Measurements from ENCODE around the gene CFAP74.
A peak's percentile ranks its signal among the peaks of the same experiment; 100 is the strongest.

The CFAP74 gene

GRCh38 chr1:1971688-1972087 lies 31.9 kb downstream of the CFAP74 start:
- no peak for DNase-seq (ENCODE audit: low read depth in 2 of 2)

DNA sequence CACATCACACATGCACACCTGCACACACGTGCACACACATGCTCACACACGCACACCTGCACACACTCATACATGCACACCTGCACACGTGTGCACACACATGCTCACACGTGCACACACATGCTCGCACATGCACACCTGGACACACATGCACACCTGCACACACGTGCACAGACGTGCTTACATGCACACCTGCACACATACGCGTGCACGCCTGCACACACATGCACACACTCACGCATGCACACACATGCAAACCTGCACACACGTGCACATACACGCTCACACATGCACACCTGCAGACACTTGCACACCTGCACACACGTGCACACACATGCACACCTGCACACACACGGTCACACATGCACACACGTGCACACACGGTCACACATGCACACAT lies 32.6 kb downstream of the CFAP74 start:
- no peak for DNase-seq (ENCODE audit: low read depth in 2 of 2)

- DNase-seq (ENCODE audit: low read depth in 2 of 2): no peak
Measured at GRCh38 chr1:1969953-1970716, 33.5 kb downstream of the CFAP74 start.

GRCh38 chr1:1969505-1969900 lies 34.1 kb downstream of the CFAP74 start:
- DNase-seq (ENCODE audit: low read depth in 2 of 2): no peak

- DNase-seq (ENCODE audit: low read depth in 2 of 2): no peak
Measured at GRCh38 chr1:1968767-1969504, 34.6 kb downstream of the CFAP74 start.

- DNase-seq (ENCODE audit: low read depth in 2 of 2): no peak
Measured at GRCh38 chr1:1967879-1968278, 35.7 kb downstream of the CFAP74 start.

DNA sequence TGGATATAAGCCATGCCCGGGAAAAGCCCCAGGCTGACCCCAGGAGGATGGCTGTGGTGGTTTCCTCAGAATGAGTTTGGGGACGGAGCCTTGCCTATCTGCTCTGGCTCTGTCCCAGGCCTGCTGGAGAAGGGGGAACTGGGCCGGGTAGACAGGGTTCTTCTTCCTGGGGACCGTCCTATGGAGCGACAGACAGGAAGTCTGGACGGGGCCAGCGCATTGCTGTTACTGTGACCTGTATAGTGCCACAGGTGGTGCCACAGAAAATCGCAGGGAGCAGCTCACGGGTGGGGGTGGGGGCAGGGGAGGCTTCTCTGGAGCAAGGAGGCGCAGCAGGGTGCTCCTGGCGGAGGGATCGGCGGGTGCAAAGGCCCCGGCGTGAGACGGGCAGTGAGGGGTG lies 36.4 kb downstream of the CFAP74 start:
- DNase-seq (ENCODE audit: low read depth in 2 of 2): no peak

DNA sequence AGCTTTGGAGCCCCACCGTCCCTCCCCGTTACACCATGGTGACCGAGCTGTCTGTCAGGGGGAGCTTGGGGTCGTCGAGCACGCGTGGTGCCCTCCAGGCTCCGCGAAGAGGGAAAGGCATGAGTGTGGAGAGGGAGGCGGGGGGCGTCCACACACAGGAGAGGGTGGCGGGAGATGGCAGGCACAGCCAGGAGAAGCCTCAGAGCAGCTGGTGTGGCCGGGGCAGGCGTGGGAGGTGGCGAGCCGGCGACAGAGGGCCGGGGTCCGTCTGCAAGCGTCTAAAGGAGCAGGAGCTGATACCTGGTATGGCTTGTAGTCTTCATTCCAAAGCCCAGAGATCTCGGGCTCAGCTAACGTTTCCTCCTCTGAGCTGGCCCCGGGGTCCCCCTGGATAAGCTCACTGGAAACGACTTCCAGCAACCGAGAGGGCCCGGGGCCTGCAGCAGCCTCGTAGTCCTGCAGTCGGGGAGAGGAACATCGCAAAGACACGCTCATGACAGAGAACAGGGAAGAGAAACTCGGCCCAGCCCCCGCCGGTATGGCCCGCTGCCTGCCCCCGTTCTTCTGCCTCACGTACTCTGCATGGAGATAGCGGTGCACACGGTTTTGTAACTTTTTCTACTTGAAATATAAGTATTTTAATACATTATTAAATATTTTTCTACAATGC lies 37.4 kb downstream of the CFAP74 start:
- DNase-seq (ENCODE audit: low read depth in 2 of 2): no peak

- DNase-seq (ENCODE audit: low read depth in 2 of 2): no peak
Measured at GRCh38 chr1:1965546-1965945, 38.0 kb downstream of the CFAP74 start.

GRCh38 chr1:1964811-1965210 lies 38.8 kb downstream of the CFAP74 start:
- no peak for DNase-seq (ENCODE audit: low read depth in 2 of 2)

DNA sequence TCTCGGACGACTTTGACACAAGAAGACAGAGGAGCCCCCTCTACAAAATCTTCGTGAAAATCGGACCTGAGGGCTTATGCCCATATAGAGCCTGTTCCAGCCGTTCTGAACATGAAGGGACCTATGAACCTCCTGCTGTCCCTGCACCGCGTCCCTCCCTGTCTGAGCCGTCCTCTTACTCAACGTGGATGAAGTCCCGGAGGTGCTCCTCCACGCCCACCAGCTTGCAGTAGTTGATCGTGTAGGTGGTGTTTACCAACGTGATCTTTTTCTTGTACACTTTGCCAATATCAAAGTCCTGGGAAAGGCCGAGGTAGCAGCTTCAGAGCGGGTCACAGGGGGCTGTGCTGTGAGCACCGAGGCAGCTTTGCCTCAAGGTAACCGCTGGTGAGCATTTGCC lies 40.0 kb downstream of the CFAP74 start:
- DNase-seq (ENCODE audit: low read depth in 2 of 2): no peak

DNA sequence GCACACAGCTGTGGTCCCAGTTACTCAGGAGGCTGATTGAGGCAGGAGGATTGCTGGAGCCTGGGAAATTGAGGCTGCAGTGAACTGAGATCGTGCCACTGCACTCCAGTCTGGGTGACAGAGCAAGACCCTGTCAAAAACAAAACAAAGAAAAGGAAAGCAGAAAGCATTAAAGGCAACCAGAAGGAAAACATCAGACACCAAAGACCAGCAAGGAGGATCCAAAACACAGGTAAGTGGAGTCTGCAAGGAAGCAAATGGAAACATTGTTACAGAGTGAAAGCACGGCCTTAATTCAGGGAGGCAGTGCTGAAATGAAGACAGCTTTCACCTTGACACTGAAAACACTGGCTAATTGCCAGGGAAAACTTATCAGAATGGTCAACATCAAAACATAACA lies 40.8 kb downstream of the CFAP74 start:
- no peak for DNase-seq (ENCODE audit: low read depth in 2 of 2)

GRCh38 chr1:1960480-1961196 lies 42.9 kb downstream of the CFAP74 start:
- DNase-seq (ENCODE audit: low read depth in 2 of 2): no peak

GRCh38 chr1:1959840-1960479 lies 43.6 kb downstream of the CFAP74 start:
- DNase-seq (ENCODE audit: low read depth in 2 of 2): peak; percentile 21 to 23

DNA sequence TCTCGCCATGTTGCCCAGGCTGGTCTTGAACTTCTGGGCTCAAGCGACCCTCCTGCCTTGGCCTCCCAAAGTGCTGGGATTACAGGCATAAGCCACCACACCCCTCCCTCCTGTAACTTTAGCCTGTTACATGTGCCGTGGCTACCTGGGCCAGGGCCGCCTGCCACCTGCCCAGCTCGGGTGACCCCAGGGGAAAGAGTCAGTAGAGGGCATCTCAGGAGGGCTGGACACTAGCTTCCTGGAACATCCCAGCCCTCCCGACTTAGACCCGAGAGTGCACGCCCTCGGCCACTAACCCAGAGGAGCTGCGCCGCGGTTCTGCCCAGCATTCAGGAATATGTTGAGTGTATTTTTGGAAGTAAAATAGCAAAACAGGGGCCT lies 44.1 kb downstream of the CFAP74 start:
- DNase-seq (ENCODE audit: low read depth in 2 of 2): no peak

DNA sequence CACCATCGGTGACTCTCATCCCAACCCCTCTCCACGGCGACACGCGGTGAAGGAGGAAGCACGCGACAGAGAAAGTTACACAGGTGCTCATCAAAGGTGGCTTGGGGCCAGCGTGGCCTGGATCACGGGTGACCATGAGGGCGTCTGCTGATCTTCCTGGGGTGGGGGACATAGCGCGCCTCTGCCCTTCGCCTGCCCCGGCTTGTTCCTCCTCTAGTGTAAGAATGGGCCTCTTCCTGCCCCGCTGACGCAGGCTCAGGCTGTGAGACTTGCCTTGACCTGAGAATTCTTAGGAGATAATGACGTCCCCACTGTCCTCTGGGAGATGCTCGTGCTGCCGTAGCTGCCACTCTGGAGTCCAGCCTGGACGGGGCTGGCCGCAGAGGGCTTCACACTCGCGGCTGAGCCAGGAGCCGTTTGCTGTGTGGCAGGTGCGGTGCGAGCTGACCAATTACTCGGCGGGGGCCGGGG lies 45.5 kb downstream of the CFAP74 start:
- no peak for DNase-seq (ENCODE audit: low read depth in 2 of 2)

DNA sequence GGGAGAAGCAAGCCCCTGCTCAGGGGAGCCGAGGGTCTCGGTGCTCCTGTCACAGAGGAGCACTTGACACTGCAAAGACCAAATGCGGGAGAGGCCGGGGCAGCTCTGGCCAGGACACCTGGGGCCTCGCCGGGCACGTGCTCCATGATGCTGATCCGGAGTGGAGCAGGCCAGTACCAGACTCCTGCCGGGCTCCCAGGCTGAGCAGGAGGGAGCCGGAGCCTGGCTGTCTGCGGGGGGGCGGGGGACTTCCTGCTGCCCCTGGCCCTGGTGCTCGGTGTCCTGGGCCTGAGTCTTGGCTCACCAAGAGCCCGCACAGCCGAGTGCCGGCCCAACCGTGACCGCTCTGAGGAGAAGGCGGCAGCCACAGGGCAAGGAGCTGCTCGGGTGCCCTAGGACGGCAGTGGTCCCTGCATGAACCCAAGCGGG lies 46.0 kb downstream of the CFAP74 start:
- DNase-seq (ENCODE audit: low read depth in 2 of 2): no peak

DNA sequence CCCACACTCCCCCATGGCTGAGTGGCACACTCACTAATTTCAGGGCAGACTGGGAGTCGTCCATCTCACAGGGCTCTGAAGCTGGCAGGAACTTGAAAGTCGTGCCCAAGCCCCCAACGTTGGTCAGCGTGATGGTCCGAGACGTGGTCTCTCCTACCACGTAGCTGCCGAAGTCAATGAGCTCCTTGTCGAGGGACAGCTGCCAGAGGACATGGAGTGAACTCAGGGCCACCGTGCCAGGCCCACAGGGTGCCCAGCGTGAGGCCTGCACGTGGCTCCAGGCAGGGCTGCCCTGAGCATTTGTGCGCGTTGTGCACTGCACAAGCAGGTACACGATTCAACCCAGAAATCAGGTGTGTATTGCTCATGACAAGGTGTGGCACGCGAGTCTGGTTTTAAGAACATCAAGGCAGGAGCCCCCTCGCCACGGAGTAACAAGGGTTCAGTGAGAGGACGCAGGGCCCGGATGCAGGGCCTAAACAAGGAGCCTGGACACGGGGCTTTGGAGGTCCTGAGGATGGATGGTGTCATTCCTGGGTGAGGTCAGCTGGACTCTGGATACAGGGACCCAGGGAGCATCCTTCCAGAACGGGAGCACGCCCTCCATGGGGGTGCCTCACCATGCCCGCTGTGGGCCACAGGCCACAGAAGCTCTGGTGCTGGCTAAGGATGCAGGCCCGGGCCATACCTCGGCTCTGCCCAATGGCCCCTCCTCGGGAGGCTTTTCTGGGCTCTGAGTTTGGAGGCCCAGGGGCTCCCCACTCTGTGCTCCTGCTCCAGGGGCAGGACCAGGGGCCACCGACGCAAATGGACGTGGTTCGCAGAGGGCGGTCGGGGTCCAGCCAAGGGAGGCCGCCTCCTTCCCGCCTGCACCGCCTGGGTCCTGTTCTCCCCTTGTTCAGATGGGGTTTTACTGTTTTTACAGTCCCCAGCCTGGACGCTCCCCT lies 46.7 kb downstream of the CFAP74 start:
- no peak for DNase-seq (ENCODE audit: low read depth in 2 of 2)

DNA sequence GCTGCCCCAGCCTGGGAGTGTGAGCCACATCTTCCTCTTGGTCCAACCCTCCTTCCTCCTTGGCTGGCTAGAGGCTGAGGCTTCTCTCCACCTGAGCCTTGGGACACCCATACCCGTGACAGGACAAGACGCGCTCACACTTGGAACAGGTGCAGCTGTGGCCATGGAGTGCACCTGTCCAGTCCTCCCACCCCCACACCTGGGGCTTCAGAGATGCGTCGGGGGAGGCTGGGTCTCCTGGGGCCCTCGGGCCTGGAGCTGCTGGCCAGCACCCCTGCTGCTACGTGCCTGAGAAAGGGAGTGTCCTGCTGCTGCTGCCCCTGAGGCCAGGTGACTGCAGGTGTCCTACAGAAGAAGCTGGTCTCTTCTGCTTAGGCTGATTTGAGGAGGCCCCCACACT lies 47.5 kb downstream of the CFAP74 start:
- DNase-seq (ENCODE audit: low read depth in 2 of 2): no peak

- no peak for DNase-seq (ENCODE audit: low read depth in 2 of 2)
Measured at GRCh38 chr1:1955621-1956094, 47.9 kb downstream of the CFAP74 start.
